HCT116 (cell line): ENCODE data around the gene PTGDS.
"Not testable (repeated sequence)": the region's sequence is repeated elsewhere in the genome, so short reads cannot be mapped to it uniquely, and the experiment has no call there.

Experiments used
- EZH2 ChIP-seq: fragments of 200-600 bp; sonication (generic); IDR thresholded peaks from 2 replicates; pipeline ENCODE4 v1.6.1; 2017; ENCODE audit warnings: antibody characterized with exemption, mixed run types
- EZH2phosphoT487 ChIP-seq: fragments of 200-600 bp; IDR thresholded peaks from 2 replicates; pipeline ENCODE4 v1.6.1; 2018; ENCODE audit warnings: antibody characterized with exemption, borderline replicate concordance
- POLR2A ChIP-seq: IDR thresholded peaks from 2 replicates; pipeline ENCODE4 v1.7.0; 2011; ENCODE audit warnings: borderline replicate concordance; ENCODE audit not compliant: insufficient read depth, insufficient read length; ENCODE audit errors: extremely low read depth
- POLR2AphosphoS5 ChIP-seq: IDR thresholded peaks from 2 replicates; pipeline ENCODE4 v1.6.1; 2011; ENCODE audit warnings: mild to moderate bottlenecking, low read depth, low read length, moderate library complexity
- RAD21 ChIP-seq: IDR thresholded peaks from 2 replicates; pipeline ENCODE4 v1.6.1; 2012; ENCODE audit warnings: low read depth, mild to moderate bottlenecking
- TCF7L2 ChIP-seq: IDR thresholded peaks from 2 replicates; pipeline ENCODE4 v1.7.0; 2011; ENCODE audit warnings: borderline replicate concordance, inconsistent platforms; ENCODE audit not compliant: insufficient read depth, insufficient read length; ENCODE audit errors: extremely low read depth
- TF ChIP-seq, protein P1 (sequence below), 3 experiments: fragments of 200-600 bp in 1 of 3; sonication (generic) in 1 of 3; IDR thresholded peaks in 2 of 3; conservative IDR thresholded peaks in 1 of 3; 2 replicates each; pipeline ENCODE4 v1.5.1; 2012 to 2017; ENCODE audit warnings: low read depth in 2 of 3, low read length in 2 of 3, antibody characterized with exemption in 1 of 3, borderline replicate concordance in 1 of 3, control low read depth in 1 of 3, mild to moderate bottlenecking in 1 of 3, mixed read lengths in 1 of 3, mixed run types in 1 of 3, moderate library complexity in 1 of 3; ENCODE audit not compliant: insufficient read depth in 1 of 3
- TF ChIP-seq, protein P2 (sequence below): IDR thresholded peaks from 2 replicates; pipeline ENCODE4 v1.6.1; 2012; ENCODE audit warnings: low read depth
- TF ChIP-seq, protein P3 (sequence below): IDR thresholded peaks from 2 replicates; pipeline ENCODE4 v1.6.1; 2012

DNA sequence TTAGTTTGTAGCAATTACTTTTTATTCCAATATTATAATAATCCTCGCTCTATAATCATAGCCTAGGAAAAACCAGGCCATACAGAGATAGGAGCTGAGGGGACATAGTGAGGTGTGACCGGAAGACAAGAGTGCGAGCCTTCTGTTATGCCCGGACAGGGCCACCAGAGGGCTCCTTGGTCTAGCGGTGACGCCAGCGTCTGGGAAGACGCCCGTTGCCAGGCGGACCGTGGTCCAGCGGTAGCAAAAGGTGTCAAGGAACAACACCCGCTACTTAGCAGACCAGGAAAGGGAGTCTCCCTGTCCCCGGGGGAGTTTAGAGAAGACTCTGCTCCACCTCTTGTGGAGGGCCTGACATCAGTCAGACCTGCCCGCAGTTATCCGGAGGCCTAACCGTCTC is 27.0 kb downstream of the PTGDS start:
- TF ChIP-seq, protein P1, sequence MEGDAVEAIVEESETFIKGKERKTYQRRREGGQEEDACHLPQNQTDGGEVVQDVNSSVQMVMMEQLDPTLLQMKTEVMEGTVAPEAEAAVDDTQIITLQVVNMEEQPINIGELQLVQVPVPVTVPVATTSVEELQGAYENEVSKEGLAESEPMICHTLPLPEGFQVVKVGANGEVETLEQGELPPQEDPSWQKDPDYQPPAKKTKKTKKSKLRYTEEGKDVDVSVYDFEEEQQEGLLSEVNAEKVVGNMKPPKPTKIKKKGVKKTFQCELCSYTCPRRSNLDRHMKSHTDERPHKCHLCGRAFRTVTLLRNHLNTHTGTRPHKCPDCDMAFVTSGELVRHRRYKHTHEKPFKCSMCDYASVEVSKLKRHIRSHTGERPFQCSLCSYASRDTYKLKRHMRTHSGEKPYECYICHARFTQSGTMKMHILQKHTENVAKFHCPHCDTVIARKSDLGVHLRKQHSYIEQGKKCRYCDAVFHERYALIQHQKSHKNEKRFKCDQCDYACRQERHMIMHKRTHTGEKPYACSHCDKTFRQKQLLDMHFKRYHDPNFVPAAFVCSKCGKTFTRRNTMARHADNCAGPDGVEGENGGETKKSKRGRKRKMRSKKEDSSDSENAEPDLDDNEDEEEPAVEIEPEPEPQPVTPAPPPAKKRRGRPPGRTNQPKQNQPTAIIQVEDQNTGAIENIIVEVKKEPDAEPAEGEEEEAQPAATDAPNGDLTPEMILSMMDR (IDR thresholded peaks at IDR 0.05 in 2 of 3, conservative IDR thresholded peaks at IDR 0.05 in 1 of 3; ENCODE audit: borderline replicate concordance in 1 of 3, insufficient read depth in 1 of 3, low read depth in 2 of 3, low read length in 2 of 3): peak in 2 of 3 experiments; percentile 26 to 47; a peak in 3 of 6 replicates
- not testable (repeated sequence) for TF ChIP-seq EZH2phosphoT487, RAD21, POLR2AphosphoS5, POLR2A, TCF7L2, EZH2
- TF ChIP-seq, protein P2, sequence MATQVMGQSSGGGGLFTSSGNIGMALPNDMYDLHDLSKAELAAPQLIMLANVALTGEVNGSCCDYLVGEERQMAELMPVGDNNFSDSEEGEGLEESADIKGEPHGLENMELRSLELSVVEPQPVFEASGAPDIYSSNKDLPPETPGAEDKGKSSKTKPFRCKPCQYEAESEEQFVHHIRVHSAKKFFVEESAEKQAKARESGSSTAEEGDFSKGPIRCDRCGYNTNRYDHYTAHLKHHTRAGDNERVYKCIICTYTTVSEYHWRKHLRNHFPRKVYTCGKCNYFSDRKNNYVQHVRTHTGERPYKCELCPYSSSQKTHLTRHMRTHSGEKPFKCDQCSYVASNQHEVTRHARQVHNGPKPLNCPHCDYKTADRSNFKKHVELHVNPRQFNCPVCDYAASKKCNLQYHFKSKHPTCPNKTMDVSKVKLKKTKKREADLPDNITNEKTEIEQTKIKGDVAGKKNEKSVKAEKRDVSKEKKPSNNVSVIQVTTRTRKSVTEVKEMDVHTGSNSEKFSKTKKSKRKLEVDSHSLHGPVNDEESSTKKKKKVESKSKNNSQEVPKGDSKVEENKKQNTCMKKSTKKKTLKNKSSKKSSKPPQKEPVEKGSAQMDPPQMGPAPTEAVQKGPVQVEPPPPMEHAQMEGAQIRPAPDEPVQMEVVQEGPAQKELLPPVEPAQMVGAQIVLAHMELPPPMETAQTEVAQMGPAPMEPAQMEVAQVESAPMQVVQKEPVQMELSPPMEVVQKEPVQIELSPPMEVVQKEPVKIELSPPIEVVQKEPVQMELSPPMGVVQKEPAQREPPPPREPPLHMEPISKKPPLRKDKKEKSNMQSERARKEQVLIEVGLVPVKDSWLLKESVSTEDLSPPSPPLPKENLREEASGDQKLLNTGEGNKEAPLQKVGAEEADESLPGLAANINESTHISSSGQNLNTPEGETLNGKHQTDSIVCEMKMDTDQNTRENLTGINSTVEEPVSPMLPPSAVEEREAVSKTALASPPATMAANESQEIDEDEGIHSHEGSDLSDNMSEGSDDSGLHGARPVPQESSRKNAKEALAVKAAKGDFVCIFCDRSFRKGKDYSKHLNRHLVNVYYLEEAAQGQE: not testable (repeated sequence)
- TF ChIP-seq, protein P3, sequence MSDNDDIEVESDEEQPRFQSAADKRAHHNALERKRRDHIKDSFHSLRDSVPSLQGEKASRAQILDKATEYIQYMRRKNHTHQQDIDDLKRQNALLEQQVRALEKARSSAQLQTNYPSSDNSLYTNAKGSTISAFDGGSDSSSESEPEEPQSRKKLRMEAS: not testable (repeated sequence)
